Upper lobe of left lung (tissue), 4 donors: ENCODE measurements around the gene RFX1.
"Not testable (repeated sequence)": the region's sequence is repeated elsewhere in the genome, so short reads cannot be mapped to it uniquely, and the experiment has no call there.

Experiments used
- CTCF ChIP-seq, 6 experiments: fragments of 450-650 bp in 4 of 6; fragments of 200-600 bp in 2 of 6; sonication (generic) in 2 of 6; IDR thresholded peaks; one replicate each; pipeline ENCODE4 v1.5.1; 2016 to 2019; ENCODE audit warnings: antibody characterized with exemption in 6 of 6
- POLR2A ChIP-seq, 4 donors: fragments of 450-650 bp; IDR thresholded peaks; one replicate each; pipeline ENCODE4 v1.5.1; 2016 to 2017; ENCODE audit warnings: antibody characterized with exemption in 4 of 4, mild to moderate bottlenecking in 2 of 4

GRCh38 chr19:14026652-14027192 lies 20.6 kb upstream of the RFX1 start:
- not testable (repeated sequence) for TF ChIP-seq CTCF, POLR2A (IDR thresholded peaks at IDR 0.05)
